Calu3 (cell line): ENCODE data around the gene NR2F1-AS1. TPM values are rescaled to one million over a fixed set of nuclear protein-coding genes. Genes with fewer than 3 reads are reported as not detected.
"Not testable (repeated sequence)": the region's sequence is repeated elsewhere in the genome, so short reads cannot be mapped to it uniquely, and the experiment has no call there.

Experiments
- BruUV-seq: library from RNA; stranded (reverse); fragments of 400-500 nt; replicated peaks from 2 replicates; lab custom pipeline; 2021; lab: Mats Ljungman, UMichigan
- CTCF ChIA-PET: fragments of 300-600 bp; sonication (Branson Sonifier 250); formaldehyde crosslinking; loops from one replicate; lab custom pipeline; 2022; ENCODE audit warnings: antibody characterized with exemption; lab: Charles Lee
- DNase-seq: peaks from one replicate; pipeline ENCODE4 v3.0.0; 2022
- H3K27ac Mint-ChIP-seq: one replicate; pipeline ENCODE4 v1.8.0; 2022; ENCODE audit warnings: mixed read lengths; ENCODE audit not compliant: unreplicated experiment
- H3K27me3 Mint-ChIP-seq: one replicate; pipeline ENCODE4 v1.8.0; 2022; ENCODE audit warnings: mixed read lengths; ENCODE audit not compliant: unreplicated experiment
- H3K36me3 Mint-ChIP-seq: one replicate; pipeline ENCODE4 v1.8.0; 2022; ENCODE audit warnings: mild to moderate bottlenecking, moderate library complexity, mixed read lengths; ENCODE audit not compliant: insufficient read depth, unreplicated experiment
- H3K4me1 Mint-ChIP-seq: one replicate; pipeline ENCODE4 v1.8.0; 2022; ENCODE audit warnings: mild to moderate bottlenecking, low read depth, mixed read lengths; ENCODE audit not compliant: unreplicated experiment
- H3K4me3 Mint-ChIP-seq: one replicate; pipeline ENCODE4 v1.8.0; 2022; ENCODE audit warnings: mild to moderate bottlenecking, low read depth, moderate library complexity, mixed read lengths; ENCODE audit not compliant: unreplicated experiment
- H3K9me3 Mint-ChIP-seq: one replicate; pipeline ENCODE4 v1.8.0; 2022; ENCODE audit warnings: low read depth, mixed read lengths; ENCODE audit not compliant: unreplicated experiment
- CTCF ChIP-seq: fragments of 200-600 bp; IDR thresholded peaks from one replicate; pipeline ENCODE4 v1.8.0; 2022; ENCODE audit warnings: antibody characterized with exemption; ENCODE audit not compliant: unreplicated experiment
- intact Hi-C: fragments of 100-400 bp; cut with micrococcal nuclease; formaldehyde crosslinking; loops from one replicate; pipeline ENCODE4 v1.10.0; 2022; ENCODE audit not compliant: unreplicated experiment
- total RNA-seq: library from RNA; stranded (reverse); gene quantifications from 2 replicates; pipeline ENCODE4 v1.2.3, GENCODE V29; 2022

NR2F1-AS1 gene
- total RNA-seq, 1 experiment from 2014 or later = 20.9 TPM

GRCh38 chr5:93394301-93394700 lies 186.7 kb downstream of the NR2F1-AS1 start:
- TF ChIP-seq CTCF = no peak
- CTCF ChIA-PET = no interaction called here
- H3K4me1 Mint-ChIP-seq = no peaks in the 10 kb centered on the region
- intact Hi-C loops = no loop called here
- no peaks in the 10 kb centered on the region for H3K27me3 Mint-ChIP-seq
- H3K4me3 Mint-ChIP-seq = no peak overlapping the region
- peaks cover 14% of the 10 kb centered on the region for H3K9me3 Mint-ChIP-seq
- no peaks in the 10 kb centered on the region for H3K36me3 Mint-ChIP-seq
- no TSS peak for BruUV-seq
- no peak overlapping the region for H3K27ac Mint-ChIP-seq
- no peak for DNase-seq

DNA sequence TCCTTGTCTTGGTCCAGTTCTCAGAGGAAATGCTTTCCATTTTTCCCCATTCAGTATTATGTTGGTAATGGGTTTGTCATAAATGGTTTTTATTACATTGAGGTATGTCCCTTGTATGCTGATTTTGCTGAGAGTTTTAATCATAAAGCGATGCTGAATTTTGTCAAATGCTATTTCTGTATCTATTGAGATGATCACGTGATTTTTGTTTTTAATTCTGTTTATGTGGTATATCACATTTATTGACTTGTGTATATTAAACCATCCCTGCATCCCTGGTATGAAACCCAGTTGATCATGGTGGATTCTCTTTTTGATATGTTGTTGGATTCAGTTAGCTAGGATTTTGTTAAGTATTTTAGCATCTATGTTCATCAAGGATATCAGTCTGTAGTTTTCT lies 189.8 kb downstream of the NR2F1-AS1 start:
- H3K9me3 Mint-ChIP-seq, DNase-seq, CTCF ChIA-PET, H3K27me3 Mint-ChIP-seq, intact Hi-C loops, BruUV-seq, H3K27ac Mint-ChIP-seq, H3K36me3 Mint-ChIP-seq, H3K4me3 Mint-ChIP-seq, H3K4me1 Mint-ChIP-seq: not testable (repeated sequence)

- DNase-seq = no peak
Observed at GRCh38 chr5:93385655-93386054, 195.4 kb downstream of the NR2F1-AS1 start.

DNA sequence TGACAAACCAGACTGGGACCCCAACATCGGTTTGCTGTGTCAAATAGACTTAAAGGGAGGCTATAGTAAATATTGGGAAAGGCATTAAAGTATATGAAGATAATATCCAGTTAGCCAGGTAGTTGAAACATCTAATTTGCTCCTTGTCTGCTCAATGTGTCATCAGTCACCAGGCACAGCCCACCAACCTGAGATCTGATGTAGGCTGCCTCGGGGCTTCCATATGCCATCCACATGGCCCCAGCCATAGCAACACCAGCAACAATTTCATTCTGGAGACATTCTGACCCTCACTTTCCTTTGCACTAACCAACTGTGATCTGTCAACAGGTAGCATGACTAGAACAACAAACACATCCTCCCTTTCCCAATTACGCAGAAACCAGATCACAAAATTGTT lies 196.0 kb downstream of the NR2F1-AS1 start:
- Mint-ChIP-seq H3K4me3 (no peak overlapping the region), H3K9me3 (no peaks in the 10 kb centered on the region), H3K36me3 (no peaks in the 10 kb centered on the region), H3K27ac (no peak overlapping the region), H3K4me1 (peaks cover 8% of the 10 kb centered on the region), H3K27me3 (no peaks in the 10 kb centered on the region)
- no TSS peak for BruUV-seq
- intact Hi-C loops = no loop called here
- DNase-seq = no peak
- TF ChIP-seq CTCF = no peak
- CTCF ChIA-PET = no interaction called here

More at GRCh38 chr5:93385655-93386054, 195.4 kb downstream of the NR2F1-AS1 start:
- Mint-ChIP-seq H3K27me3 (no peaks in the 10 kb centered on the region), H3K36me3 (no peaks in the 10 kb centered on the region), H3K4me3 (no peak overlapping the region), H3K27ac (no peak overlapping the region), H3K4me1 (peaks cover 8% of the 10 kb centered on the region), H3K9me3 (no peaks in the 10 kb centered on the region)
- CTCF ChIA-PET = no interaction called here
- intact Hi-C loops = no loop called here
- TF ChIP-seq CTCF = no peak
- no TSS peak for BruUV-seq

DNA sequence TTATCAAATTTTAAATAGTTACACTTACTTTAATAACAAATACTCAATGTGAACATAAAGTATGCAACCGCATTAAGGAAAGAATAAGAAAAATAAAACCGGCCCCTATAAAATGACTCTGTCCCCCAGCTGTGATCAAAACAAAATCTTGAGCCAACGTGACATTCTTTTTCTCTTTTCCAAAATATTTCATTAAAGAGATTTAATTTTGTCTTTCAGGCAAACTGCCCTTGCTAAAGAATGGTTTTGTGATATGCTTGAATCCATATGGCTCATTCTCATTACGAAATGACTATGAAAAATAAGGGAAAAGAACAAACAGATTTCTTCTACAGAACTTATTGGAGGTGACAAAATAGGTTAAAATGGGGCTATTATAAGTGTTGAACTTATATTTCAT lies 197.0 kb downstream of the NR2F1-AS1 start:
- intact Hi-C loops = no loop called here
- BruUV-seq = no TSS peak
- CTCF ChIA-PET = no interaction called here
- TF ChIP-seq CTCF = no peak
- Mint-ChIP-seq H3K9me3 (no peaks in the 10 kb centered on the region), H3K27ac (no peak overlapping the region), H3K4me3 (no peak overlapping the region), H3K36me3 (no peaks in the 10 kb centered on the region), H3K4me1 (peaks cover 8% of the 10 kb centered on the region), H3K27me3 (no peaks in the 10 kb centered on the region)
- no peak for DNase-seq
